Sigmoid colon (tissue), 3 donors: Measurements from ENCODE around the gene EFHC2.

Source experiments
- CTCF ChIP-seq, 4 experiments: fragments of 450-650 bp in 3 of 4; fragments of 200-600 bp in 1 of 4; IDR thresholded peaks; one replicate each; pipeline ENCODE4 v1.5.1; 2016 to 2019; ENCODE audit warnings: antibody characterized with exemption in 4 of 4, mild to moderate bottlenecking in 3 of 4, moderate library complexity in 2 of 4
- POLR2A ChIP-seq, 2 donors: fragments of 450-650 bp; IDR thresholded peaks; one replicate each; pipeline ENCODE4 v1.6.1; 2016; ENCODE audit warnings: antibody characterized with exemption in 2 of 2, mild to moderate bottlenecking in 2 of 2, moderate library complexity in 2 of 2

DNA sequence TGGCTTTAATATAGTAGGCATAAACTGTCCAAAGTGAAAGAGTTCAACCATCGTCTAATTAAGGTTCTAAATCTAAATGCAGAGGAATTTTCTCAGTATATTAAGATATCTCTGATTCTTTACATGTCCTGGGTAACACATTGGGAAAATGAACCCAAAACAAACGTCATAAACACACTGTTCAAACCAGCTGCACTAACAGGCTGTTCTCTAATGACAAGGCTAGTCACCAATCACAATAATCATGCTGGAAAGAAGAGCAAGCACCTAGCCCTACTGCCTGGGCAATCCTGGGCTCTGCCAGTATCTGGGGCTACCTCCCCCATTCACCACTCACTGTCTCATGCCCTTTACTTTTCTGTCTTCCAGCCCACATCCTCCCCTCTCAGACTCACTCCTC is 107.9 kb downstream of the EFHC2 start:
- TF ChIP-seq POLR2A (IDR thresholded peaks at IDR 0.05) (no peak), CTCF (IDR thresholded peaks at IDR 0.05) (no peak)
